HG02943 (cell line): Measurements from ENCODE around the gene LYPD6B.

ENCODE experiments used
- ATAC-seq: cut with Tn5 transposase; IDR thresholded peaks from one replicate; pipeline ENCODE4 v1.9.1; 2021; ENCODE audit warnings: mild to moderate bottlenecking, low read depth, moderate library complexity; ENCODE audit not compliant: unreplicated experiment

LYPD6B gene

GRCh38 chr2:149101818-149102217 lies 63.3 kb downstream of the LYPD6B start:
- no peak for ATAC-seq

DNA sequence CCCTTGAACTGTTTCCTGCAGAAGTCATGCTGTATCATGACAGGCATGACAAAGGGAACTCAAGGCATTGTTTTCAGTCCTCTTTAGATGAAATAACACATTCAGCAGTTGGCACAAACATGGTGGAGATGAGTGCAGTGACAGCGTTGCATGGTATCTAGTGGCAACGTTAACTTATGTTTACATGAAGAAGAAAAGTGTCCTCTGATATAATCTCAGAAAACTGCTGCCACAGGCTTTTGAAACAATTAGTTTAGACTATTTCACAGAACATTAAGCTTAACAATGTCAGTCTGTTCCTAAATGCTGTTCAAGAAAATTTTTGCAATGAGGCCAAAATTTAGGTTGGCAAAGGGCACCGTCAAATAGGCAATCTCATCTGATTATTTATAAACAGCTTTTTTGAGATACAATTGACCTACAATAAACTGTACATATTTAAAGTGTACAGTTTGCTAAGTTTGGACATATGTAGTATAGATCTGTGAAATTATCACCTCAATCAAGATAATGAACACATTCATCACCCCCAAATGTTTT lies 64.7 kb downstream of the LYPD6B start:
- no peak for ATAC-seq

DNA sequence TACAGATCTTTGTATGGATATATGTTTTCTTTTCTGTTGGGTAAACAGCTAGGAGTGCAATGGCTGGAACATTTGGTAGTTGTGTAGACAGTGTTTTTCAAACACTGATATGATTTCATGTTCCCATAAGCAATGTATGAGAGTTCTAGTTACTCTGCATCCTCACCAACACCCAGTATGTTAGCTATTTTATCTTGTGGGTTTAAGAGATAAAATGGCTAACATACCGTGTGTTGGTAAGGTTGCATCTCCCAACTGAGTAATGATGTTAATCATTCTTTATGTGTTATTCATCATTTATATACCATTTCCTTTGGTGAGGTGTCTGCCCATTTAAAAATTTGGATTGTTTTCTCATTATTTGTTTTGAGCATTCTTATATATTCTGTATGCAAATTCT lies 65.7 kb downstream of the LYPD6B start:
- ATAC-seq, result no peak

DNA sequence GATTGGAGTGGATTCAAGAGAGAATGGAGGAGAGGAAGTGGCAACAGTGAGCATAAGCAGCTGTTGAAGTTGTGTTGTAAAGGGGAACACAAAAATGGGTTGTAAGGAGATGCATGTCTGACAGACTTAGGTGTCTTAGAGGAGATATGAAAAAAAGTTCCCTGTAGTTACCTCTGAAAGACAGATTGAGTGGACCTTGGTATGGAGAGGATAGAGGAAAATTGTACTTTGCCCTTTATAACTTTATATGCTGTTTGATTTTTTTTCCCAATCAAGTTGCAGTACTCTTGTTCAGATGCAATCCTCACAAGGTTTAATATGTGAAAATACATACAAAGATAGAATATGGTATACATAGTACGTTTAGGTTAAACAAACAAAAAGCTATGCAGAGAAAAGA lies 73.6 kb downstream of the LYPD6B start:
- ATAC-seq, result no peak

- ATAC-seq, result no peak
These were observed 74.2 kb downstream of the LYPD6B start for GRCh38 chr2:149112713-149113112.

GRCh38 chr2:149115781-149116180 lies 77.3 kb downstream of the LYPD6B start:
- ATAC-seq, result no peak

GRCh38 chr2:149119368-149119767 lies 80.9 kb downstream of the LYPD6B start:
- ATAC-seq, result no peak

DNA sequence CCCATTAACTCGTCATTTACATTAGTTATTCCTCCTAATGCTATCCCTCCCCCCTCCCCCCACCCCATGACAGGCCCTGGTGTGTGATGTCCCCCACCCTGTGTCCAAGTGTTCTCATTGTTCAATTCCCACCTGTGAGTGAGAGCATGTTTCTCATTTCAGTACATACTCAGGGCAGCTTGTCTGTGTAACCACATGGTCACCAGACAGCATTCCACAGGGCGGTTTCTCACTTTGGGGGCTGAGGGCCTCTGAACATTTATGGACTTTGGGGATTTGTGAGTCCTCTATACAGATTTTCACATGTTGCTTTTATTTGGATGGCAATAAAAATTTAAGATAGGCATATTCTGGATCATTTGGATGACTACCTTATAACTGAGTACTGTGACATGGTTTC lies 84.0 kb downstream of the LYPD6B start:
- no peak for ATAC-seq

- no peak for ATAC-seq
These were observed 86.7 kb downstream of the LYPD6B start for GRCh38 chr2:149125031-149125725.

DNA sequence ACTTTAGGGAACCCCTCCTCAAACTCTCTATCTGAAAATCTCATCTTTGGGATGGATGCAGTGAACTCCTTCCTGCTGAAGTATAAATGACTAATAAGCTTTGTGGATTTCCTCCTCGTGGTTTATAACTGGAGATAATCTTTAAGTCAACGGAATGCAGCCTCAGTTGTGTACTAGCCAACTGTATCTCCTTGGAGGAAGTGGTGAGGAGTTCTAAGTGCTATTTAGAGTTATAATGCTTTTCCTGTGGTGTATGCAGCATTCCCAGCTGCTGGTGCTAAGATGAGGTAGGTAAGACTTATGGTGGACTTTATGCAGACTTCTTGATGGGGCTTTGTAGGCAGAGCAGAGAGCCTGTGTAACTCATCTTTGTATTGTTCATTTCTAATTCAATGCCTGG lies 90.9 kb downstream of the LYPD6B start:
- ATAC-seq, result no peak

DNA sequence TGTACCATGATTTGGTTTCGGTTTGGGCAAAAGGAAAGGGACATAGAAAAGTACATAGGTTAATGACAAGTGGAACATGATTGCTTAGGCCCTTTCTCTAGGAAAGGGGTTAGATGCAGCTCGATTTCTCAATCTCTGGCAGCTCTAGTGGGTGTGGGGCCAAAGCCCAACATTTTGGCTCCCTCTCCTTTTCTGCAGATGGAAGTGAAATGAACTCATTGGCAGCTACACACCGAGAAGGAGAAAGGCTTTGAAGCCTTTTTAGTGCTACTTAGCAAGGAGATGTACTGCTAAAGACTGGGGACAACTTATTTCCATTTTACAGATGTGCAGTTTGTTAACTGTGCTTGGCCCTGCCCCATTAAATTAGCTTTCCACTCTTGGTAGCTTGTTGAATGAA lies 93.8 kb downstream of the LYPD6B start:
- no peak for ATAC-seq

DNA sequence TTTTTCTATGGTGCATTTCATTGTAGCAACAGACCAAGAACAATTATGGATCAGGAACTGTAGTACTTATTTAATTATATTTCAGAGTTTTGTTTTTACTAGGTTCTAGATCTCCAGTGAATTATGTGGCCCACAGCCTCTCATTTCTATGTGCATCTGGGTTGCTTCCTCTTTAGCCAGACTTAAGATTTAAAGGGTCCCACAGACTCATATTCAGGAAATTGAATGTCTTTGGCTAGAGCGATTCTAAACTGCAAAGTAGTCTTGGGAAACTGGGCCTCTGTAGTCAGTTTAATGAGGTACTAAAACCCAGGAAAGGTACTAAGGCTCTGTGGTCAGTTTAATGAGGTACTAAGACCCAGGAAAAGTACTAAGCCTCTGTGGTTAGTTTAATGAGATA lies 94.4 kb downstream of the LYPD6B start:
- no peak for ATAC-seq

GRCh38 chr2:149134335-149134923 lies 95.9 kb downstream of the LYPD6B start:
- ATAC-seq, result no peak

- no peak for ATAC-seq
These were observed 97.6 kb downstream of the LYPD6B start for GRCh38 chr2:149136111-149136510.

DNA sequence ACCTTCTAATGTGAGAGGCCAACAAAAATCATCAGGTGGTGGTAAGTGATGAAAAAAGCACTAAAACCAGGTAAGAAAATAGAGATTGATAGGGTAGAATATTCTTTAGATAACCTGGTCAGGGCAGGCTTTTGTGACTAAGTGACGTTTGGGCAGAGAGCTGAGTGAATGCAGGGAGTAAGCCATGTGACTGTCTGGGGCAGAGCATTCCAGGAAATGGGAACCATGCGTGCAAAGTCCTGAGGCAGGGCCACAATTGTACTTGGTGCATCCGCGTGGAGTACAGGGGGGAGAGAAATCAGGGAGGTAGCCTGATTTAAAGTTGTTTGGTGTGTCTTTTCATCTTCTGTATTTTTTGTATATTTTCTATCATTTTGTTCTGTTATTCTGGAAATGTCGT lies 102.5 kb downstream of the LYPD6B start:
- no peak for ATAC-seq

GRCh38 chr2:149143734-149144133 lies 105.2 kb downstream of the LYPD6B start:
- ATAC-seq, result no peak

DNA sequence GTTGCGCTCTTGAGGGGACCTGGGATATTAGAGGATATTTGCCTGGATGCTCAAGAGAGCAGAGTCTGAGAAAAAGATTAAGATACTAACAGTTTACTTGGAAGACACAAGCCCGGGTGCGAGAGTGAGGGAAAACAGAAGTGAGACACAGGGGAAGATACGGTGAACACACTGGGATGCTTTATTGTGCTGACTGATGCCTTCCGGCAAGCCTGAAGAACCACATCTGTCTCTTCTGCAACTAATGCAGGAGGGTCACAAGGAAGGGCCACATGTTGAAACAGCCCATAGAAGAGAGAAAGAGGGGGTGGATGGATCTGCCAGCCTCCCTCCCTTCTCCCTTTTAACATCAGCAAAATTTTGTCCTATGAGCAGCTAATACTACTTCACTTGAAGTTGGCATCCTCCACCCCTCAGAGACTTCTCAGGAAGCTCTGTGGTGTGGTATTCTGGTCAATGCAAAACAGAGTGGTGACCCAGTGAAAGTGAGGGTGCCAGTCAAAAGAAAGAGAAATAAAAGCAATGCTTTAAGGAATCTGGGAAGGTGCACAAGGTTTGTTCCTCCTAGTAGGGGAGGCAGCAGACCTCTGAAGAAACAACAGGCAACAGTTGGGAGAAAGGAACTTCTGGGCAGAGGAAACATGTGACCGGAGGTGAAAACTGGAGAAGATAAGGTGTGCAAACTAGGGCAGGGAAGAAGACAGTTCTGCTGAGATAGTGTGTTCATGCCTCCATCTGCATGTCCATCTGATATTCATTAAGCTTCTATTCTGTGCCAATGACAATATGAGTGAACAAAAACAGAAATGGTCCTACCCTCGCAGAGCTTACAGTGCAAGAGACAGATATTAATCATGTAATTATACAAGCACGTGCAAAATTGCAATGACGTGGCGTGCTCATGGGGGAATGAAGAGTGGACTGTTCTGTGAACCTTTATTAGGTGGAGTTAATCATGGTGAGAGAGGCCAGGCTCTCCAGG lies 107.1 kb downstream of the LYPD6B start:
- ATAC-seq, result peak; percentile 72

- no peak for ATAC-seq
These were observed 108.4 kb downstream of the LYPD6B start for GRCh38 chr2:149146876-149147275.

GRCh38 chr2:149148194-149149006 lies 109.9 kb downstream of the LYPD6B start:
- ATAC-seq, result no peak

DNA sequence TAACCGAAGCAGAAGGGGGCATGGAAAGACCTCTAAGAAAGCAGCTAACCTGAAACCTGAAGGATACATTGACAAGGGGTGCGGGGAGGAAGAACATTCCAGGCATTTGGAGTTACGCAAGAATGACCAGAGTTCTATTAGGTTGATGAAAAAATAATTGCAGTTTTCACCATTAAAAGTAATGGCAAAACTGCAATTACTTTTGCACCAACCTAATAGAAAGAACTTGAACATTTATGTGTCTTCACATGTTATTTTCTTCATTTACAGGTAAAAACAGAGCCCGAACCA lies 110.5 kb downstream of the LYPD6B start:
- no peak for ATAC-seq
